ENCODE measurements around the gene JARID2.
"Not testable (repeated sequence)": the region's sequence is repeated elsewhere in the genome, so short reads cannot be mapped to it uniquely, and the experiment has no call there.

JARID2 gene

GRCh38 chr6:15530411-15530810 lies 284.5 kb downstream of the JARID2 start:
- no peak for DNase-seq

DNA sequence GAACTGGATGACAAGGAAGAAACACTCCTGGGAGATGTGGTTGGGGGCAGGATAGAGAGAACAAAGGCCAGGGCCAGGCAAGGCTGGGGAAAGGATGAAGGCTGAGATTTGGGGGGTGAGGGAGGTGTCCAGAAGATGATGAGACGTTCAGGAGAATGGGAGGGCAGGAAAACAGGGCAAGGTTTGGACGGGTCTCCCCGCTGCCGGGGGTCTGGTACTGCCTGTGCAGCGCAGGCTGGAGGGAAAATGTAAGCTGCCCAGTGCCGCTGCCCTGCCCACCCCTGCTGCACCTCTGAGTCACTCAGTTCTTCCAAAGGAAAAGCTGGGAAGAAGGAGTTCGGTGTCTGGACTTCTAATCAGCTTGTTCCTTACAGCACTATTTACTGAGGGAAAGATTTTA lies 286.1 kb downstream of the JARID2 start:
- DNase-seq: no peak

- no peak for DNase-seq
Measured at GRCh38 chr6:15533379-15534026, 287.6 kb downstream of the JARID2 start.

- no peak for DNase-seq
Measured at GRCh38 chr6:15534974-15535373, 289.1 kb downstream of the JARID2 start.

DNA sequence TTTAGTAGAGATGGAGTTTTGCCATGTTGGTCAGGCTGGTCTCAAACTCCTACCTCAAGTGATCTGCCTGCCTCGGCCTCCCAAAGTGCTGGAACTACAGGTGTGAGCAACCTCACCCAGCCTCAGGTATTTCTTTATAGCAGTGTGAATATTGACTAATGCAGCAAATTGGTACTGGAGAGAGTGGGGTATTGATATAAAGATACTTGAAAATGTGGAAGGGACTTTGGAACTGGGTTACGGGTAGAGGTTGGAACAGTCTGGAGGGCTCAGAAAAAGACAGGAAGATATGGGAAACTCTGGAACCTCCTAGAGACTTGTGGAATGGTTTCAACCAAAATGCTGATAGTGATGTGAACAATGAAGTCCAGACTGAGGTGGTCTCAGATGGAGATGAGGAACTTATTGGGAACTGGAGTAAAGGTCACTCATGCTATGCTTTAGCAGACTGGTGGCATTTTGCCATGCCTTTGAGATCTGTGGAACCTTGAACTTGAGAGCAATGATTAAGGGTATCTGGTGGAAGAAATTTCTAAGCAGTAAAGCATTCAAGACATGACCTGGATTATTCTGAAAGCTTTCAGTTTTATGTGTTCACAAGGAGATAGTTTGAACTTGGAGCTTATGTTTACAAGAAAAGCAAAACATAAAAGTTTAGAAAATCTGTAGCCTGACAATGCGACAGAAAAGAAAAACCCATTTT lies 289.8 kb downstream of the JARID2 start:
- no peak for DNase-seq

DNA sequence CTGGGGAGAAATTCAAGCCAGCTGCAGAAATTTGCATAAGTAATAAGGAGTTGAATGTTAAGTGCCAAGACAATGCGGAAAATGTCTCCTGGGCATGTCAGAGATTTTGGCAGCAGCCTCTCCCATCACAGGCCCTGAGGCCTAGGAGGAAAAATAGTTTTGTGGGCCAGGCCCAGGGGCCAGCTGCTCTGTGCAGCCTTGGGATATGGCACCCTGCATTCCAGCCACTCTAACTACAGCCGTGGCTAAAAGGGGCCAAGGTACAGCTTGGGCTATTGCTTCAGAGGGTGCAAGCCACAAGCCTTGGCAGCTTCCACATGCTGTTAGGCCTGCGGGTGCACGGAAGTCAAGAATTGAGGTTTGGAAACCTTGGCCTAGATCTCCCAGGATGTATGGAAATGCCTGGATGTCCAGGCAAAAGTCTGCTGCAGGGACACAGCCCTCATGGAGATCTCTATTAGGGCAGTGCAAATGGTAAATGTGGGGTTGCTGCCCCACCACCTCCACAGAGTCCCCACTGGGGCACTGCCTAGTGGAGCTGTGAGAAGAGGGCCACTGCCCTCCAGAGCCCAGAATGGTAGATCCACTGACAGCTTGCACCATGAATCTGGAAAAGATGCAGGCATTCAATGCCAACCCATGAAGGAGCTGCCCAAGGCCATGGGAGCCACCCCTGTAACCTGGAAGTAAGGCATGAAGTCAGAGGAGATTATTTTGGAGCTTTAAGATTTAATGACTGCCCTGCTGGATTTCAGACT lies 290.5 kb downstream of the JARID2 start:
- no peak for DNase-seq

GRCh38 chr6:15538106-15538505 lies 292.2 kb downstream of the JARID2 start:
- DNase-seq: no peak

DNA sequence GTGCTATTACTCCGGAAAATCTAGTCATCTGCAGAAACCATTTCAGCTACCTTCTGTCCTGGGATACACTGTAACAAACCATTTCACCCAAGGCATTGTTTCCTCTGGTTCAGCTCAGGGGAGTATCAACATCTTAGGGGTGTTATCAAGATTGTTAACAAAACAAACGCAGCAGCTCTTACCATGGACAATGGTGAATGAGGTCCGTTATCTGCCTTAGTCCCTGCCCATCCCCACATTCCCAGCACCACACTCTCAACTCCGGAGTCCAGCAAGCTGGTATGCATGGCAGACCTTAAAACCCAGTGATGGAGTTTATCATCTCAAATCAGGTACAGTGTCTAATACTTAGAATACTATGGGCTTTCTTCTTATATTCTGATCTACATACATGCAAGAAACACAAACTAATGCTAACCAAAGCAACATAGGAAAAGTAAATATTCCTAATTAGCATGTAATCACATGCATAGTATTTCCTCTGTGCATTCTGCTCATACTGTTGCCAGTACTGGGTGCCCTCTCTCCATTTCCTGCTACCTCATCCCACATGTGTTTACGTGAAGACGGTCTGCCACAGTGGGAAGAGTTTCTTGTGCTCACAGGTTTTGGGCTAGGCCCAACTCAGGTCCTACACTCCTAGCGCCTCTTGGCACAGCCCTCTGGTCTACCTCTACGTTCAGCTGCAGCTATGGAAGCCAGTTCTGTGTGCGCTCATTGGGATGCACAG lies 293.1 kb downstream of the JARID2 start:
- no peak for DNase-seq

DNA sequence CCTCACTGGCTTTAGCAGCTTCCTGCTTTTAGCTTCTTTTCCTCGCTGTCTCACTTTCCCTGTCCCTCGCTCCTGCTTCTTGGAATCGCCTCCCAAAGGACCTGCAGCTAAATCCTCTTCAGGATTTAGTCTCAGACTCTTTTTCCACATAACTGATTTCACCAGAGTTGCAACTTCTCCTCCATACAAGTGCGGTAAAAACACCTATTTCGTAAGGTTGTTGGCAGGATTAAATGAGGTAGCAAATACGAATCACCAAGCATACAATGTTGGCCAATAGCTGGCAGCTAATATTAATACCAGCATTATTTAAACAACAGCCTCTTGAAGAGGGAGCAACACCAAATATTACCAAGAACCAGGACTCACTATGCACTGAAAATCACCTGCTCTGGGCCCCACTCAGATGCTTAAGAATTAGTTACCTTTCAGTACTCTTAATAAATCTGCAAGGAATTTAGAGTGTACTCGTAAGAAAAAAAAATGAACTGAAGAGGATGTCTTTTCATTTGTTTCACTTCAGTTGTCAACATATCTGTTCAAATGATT lies 293.9 kb downstream of the JARID2 start:
- DNase-seq: no peak

- DNase-seq: not testable (repeated sequence)
Measured at GRCh38 chr6:15543332-15543917, 297.6 kb downstream of the JARID2 start.

- no peak for DNase-seq
Measured at GRCh38 chr6:15544321-15544900, 298.5 kb downstream of the JARID2 start.

DNA sequence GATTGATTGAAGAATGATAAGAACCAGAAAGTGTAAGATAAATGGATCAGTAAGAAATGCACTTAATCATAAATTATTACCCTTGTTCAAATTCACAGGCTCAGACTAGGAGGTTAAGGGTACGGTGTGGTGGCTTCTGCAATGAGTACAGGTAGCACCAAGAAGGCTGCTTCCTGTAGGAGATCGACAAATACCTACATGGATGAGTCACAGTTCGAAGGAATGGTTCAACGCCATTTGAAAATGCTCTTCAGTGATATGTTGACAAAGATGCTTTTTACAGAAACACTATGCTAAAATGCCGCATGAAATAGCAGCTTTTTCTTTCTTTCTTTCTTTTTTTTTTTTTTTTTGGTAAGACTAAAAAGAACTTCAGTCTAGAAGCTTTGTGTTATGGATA lies 300.7 kb downstream of the JARID2 start:
- DNase-seq: no peak

DNA sequence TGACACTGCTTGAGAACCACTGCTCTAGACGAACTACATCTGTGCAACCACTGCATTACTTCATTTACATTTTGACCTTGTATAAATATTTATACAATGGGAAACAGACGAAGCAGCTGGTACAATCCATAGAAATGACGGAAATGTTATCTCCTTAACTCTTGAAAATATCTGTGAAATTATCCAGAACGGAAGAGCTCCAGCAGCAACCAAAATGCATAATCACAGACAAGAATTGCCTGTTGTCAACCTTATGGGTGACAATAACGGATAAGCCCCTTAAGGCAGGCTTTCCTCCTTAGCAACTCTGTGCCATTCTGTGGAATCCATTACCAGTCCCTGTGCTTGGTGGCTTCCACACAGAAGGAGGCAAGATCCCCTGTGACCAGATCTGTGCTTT lies 301.5 kb downstream of the JARID2 start:
- DNase-seq: no peak

DNA sequence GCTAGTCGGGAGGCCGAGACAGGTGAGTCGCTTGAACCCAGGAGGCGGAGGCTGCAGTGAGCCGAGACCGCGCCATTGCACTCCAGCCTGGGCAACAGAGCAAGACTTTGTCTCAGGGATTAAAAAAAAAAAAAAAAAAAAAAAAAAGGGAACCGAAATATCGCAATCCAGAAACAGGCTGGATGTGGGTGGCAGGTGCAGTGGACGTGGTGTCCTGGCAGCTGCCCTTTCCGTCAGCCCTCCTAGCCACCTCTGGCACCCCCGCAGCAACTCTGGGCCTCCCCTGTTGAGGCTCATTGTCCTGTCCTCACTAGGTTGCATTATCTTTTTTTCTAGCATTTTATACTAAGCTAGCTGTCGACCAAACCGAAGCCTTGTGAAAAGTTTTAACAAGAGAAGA lies 303.5 kb downstream of the JARID2 start:
- DNase-seq: no peak

DNA sequence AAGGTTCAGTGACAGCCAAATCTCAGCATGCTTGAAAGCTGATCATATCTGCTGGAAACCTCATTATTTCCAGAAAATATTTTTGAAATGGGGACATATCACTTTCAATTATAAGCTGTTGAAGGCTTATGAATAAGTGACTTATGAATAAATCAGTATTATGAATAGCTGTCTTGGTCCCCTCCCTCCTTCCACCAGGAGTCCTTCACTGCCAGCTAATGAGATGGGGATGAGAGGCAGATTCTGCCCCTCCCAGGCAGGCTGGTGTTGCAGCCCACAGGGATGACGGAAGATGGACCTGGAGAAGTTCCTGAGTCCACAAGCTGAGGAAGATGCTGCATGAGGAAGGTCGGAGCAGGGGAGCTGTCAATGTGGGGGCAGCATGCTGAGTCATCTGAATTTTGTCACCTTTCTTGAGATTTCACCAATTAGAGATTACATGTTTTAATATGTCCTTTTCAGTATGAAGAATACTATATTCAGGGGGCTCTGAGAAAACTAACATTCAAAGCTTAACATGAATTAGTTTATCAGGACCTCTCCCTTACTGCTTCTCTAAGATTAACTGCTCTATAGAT lies 304.8 kb downstream of the JARID2 start:
- DNase-seq: no peak

GRCh38 chr6:15551262-15551661 lies 305.4 kb downstream of the JARID2 start:
- no peak for DNase-seq

- no peak for DNase-seq
Measured at GRCh38 chr6:15551798-15552197, 305.9 kb downstream of the JARID2 start.

DNA sequence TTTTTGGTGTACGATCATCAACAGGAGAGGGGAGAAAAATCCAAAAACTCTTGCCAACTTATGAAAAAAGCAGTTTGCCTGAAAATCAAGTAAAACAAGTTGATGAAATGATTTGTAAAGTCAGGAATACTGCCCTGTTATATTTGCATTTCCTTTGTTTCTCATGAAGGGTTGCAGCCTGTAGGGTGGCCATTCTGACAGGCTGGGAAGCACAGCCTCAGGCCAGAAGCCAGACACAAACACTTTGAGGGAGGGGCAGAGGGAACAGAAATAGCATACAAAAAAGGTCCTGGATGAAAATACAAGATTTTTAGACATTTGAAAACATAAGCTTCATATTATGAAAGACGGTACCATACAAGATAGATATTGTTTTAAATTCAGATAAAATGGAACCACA lies 307.2 kb downstream of the JARID2 start:
- no peak for DNase-seq

DNA sequence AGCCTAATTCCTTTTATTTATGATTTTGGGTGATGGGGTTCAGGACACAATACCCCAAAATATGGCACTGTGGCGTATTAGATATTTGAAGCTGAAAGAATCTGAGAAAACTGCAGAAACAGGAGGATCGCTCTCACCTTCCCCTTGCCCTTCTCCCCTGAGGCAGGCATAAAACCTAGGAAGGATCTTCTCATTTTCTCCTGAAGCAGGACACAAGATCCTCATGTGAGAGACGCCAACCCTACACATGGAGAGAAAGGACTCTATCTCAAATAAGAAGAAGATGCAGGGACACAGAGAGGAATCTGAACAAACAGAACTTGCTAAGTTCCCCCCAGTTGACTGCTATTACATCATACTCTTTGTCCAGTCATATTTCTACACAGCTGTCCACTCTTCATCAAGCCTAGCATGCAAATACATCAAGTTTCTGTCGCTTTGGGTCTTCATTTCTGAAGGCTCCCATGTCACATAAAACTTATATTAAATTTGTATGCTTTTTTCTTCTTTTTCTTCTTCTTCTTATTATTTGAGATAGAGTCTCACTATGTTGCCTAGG lies 307.9 kb downstream of the JARID2 start:
- no peak for DNase-seq

GRCh38 chr6:15554728-15555100 lies 308.8 kb downstream of the JARID2 start:
- DNase-seq: no peak

Measured in stimulated activated naive CD4-positive, alpha-beta T cell treated with Interleukin-2 at 50 U/mL for 16 hours (primary cell).